ENCODE measurements around the gene BET1L.

DNA sequence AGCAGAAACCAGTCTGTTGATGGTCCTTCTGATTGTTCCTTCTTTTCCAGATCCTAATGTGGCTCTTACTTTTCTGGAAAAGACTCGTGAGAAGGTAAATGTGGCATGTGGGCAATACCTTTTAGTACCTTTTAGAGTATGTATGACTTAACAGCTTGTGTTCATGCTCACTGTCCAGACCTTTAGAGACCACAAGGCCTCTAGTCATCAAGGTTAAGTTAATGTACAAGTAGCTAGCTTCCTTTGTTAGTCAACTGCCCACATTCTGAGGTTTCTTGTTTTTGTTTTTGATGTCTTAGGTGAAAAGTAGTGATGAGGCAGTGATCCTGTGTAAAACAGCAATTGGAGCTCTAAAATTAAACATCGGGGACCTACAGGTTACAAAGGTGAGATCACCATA is 37.2 kb upstream of the BET1L start:
- no peak for TF ChIP-seq POLR2AphosphoS5 (IDR thresholded peaks at IDR 0.05; ENCODE audit: low read depth, low read length)
- TF ChIP-seq TAF1 (IDR thresholded peaks at IDR 0.05; ENCODE audit: low read depth, low read length) = no peak

Measured in GM12891 (cell line).